Fibroblast of mammary gland (primary cell): ENCODE results near the gene TSPAN15.

Source experiments
- DNase-seq: peaks from one replicate; pipeline ENCODE4 v3.0.0-alpha.2; 2010; ENCODE audit warnings: low read depth
- H3K4me3 ChIP-seq: 2 replicates; pipeline ENCODE4 v1.5.1; 2011; ENCODE audit warnings: low read depth, mild to moderate bottlenecking, low read length, moderate library complexity; ENCODE audit not compliant: control insufficient read depth
- TF ChIP-seq, protein P1 (sequence below): conservative IDR thresholded peaks from 2 replicates; pipeline ENCODE4 v1.5.1; 2011; ENCODE audit warnings: low read depth, low read length, inconsistent platforms; ENCODE audit not compliant: control insufficient read depth, insufficient read depth

The TSPAN15 gene

DNA sequence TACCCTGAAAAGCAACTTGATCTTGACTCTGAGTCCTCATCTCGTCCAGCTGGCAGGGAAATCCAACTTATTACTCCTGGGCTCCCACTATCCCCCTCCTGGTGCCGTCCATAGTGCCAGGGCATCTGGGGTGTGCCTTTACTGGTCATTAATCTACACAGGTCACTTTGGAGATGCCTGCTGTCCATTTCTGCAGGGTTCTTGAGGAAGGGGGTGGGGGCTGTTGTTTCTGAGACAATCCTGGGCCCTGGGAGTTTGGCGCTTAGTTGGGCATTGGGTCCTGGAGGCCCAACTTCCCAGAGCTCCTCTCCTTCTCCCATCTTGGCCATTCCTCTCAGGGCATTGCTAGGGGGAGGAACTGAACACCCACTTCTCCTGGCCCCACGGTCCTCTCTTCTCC lies 28.6 kb upstream of the TSPAN15 start:
- TF ChIP-seq, protein P1, sequence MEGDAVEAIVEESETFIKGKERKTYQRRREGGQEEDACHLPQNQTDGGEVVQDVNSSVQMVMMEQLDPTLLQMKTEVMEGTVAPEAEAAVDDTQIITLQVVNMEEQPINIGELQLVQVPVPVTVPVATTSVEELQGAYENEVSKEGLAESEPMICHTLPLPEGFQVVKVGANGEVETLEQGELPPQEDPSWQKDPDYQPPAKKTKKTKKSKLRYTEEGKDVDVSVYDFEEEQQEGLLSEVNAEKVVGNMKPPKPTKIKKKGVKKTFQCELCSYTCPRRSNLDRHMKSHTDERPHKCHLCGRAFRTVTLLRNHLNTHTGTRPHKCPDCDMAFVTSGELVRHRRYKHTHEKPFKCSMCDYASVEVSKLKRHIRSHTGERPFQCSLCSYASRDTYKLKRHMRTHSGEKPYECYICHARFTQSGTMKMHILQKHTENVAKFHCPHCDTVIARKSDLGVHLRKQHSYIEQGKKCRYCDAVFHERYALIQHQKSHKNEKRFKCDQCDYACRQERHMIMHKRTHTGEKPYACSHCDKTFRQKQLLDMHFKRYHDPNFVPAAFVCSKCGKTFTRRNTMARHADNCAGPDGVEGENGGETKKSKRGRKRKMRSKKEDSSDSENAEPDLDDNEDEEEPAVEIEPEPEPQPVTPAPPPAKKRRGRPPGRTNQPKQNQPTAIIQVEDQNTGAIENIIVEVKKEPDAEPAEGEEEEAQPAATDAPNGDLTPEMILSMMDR, result no peak
- DNase-seq, result no peak
- no peak overlapping the region for H3K4me3 ChIP-seq

- H3K4me3 ChIP-seq, result no peak overlapping the region
- no peak for DNase-seq
- TF ChIP-seq, protein P1, result no peak
Observed at GRCh38 chr10:69425041-69425440, 26.2 kb upstream of the TSPAN15 start.

- no peak overlapping the region for H3K4me3 ChIP-seq
- TF ChIP-seq, protein P1, result no peak
- DNase-seq, result no peak
Observed at GRCh38 chr10:69425511-69426298, 25.6 kb upstream of the TSPAN15 start.

GRCh38 chr10:69426376-69426727 lies 24.9 kb upstream of the TSPAN15 start:
- TF ChIP-seq, protein P1, result no peak
- no peak overlapping the region for H3K4me3 ChIP-seq
- no peak for DNase-seq

- no peak overlapping the region for H3K4me3 ChIP-seq
- no peak for DNase-seq
- TF ChIP-seq, protein P1, result no peak
Observed at GRCh38 chr10:69428165-69428564, 23.1 kb upstream of the TSPAN15 start.

- no peak for DNase-seq
- no peak overlapping the region for H3K4me3 ChIP-seq
- TF ChIP-seq, protein P1, result no peak
Observed at GRCh38 chr10:69434169-69434568, 17.1 kb upstream of the TSPAN15 start.
